CD4-positive, CD25-positive, alpha-beta regulatory T cell (primary cell): ENCODE data around the gene PC. TPM values are rescaled to one million over a fixed set of nuclear protein-coding genes. Genes with fewer than 3 reads are reported as not detected.
"Not testable (repeated sequence)": the region's sequence is repeated elsewhere in the genome, so short reads cannot be mapped to it uniquely, and the experiment has no call there.

Experiments used
- ATAC-seq, 2 donors: fragments of 150-1000 bp; cut with Tn5 transposase; one replicate each; pipeline ENCODE4 v1.10.0; 2021; ENCODE audit warnings: low read depth in 2 of 2, moderate number of reproducible peaks in 2 of 2, moderate library complexity in 1 of 2
- DNase-seq, 3 donors: peaks; one replicate each; pipeline versions ENCODE4 v3.0.0 to v3.0.0-alpha.2; 2012 to 2022; ENCODE audit warnings: mixed read lengths in 1 of 3
- H3K27ac ChIP-seq: one replicate; pipeline ENCODE4 v1.7.0; 2013; ENCODE audit warnings: mild to moderate bottlenecking, low read length; ENCODE audit not compliant: insufficient read depth, poor library complexity, severe bottlenecking
- H3K27me3 ChIP-seq: one replicate; pipeline ENCODE4 v1.7.0; 2013; ENCODE audit warnings: low read length; ENCODE audit not compliant: control insufficient read depth, insufficient read depth
- H3K36me3 ChIP-seq: one replicate; pipeline ENCODE4 v1.7.0; 2013; ENCODE audit warnings: mild to moderate bottlenecking, low read length, moderate library complexity; ENCODE audit not compliant: control insufficient read depth, insufficient read depth
- H3K4me1 ChIP-seq: 2 replicates; pipeline ENCODE4 v1.7.0; 2013; ENCODE audit warnings: mild to moderate bottlenecking, low read length; ENCODE audit not compliant: insufficient read depth, control insufficient read depth, poor library complexity, severe bottlenecking
- H3K4me3 ChIP-seq: one replicate; pipeline ENCODE4 v1.7.0; 2013; ENCODE audit warnings: low read depth, mild to moderate bottlenecking, low read length, moderate library complexity
- H3K9me3 ChIP-seq, 2 experiments: 1 replicate in 1 of 2; 2 replicates in 1 of 2; pipeline ENCODE4 v1.7.0; 2013; ENCODE audit warnings: low read length in 2 of 2, mild to moderate bottlenecking in 1 of 2, moderate library complexity in 1 of 2; ENCODE audit not compliant: control insufficient read depth in 2 of 2
- H3K27ac Mint-ChIP-seq, 3 donors: one replicate each; pipeline ENCODE4 v1.8.0; 2020 to 2022; ENCODE audit warnings: mild to moderate bottlenecking in 3 of 3, mixed read lengths in 3 of 3, moderate library complexity in 2 of 3
- H3K27me3 Mint-ChIP-seq: one replicate; pipeline ENCODE4 v1.8.0; 2022; ENCODE audit warnings: mild to moderate bottlenecking, mixed read lengths
- H3K36me3 Mint-ChIP-seq: one replicate; pipeline ENCODE4 v1.8.0; 2020; ENCODE audit warnings: mixed read lengths
- H3K4me1 Mint-ChIP-seq, 4 donors: one replicate each; pipeline ENCODE4 v1.8.0; 2020 to 2022; ENCODE audit warnings: mixed read lengths in 4 of 4, mild to moderate bottlenecking in 1 of 4
- H3K4me3 Mint-ChIP-seq, 4 donors: one replicate each; pipeline ENCODE4 v1.8.0; 2020 to 2022; ENCODE audit warnings: mild to moderate bottlenecking in 4 of 4, mixed read lengths in 4 of 4, moderate library complexity in 3 of 4
- H3K9me3 Mint-ChIP-seq, 7 donors: one replicate each; pipeline ENCODE4 v1.8.0; 2020 to 2022; ENCODE audit warnings: mixed read lengths in 7 of 7, mild to moderate bottlenecking in 3 of 7, moderate library complexity in 2 of 7
- polyA plus RNA-seq, 4 donors: library from polyadenylated mRNA; unstranded; fragments of 300-500 nt; fragmentation: Illumina TruSeq; gene quantifications; one replicate each; pipeline ENCODE4 v1.2.3, GENCODE V29; 2021
- total RNA-seq: library from RNA; stranded (reverse); gene quantifications from one replicate; pipeline ENCODE4 v1.2.3, GENCODE V29; 2022

PC gene
- total and polyA plus RNA-seq, 5 donors from 2014 or later: 2.0 to 7.4 (median 4.6) TPM

GRCh38 chr11:66999555-66999954 is 41.4 kb upstream of the PC start:
- Mint-ChIP-seq H3K4me1 (no peaks in the 10 kb centered on the region), H3K27me3 (peaks cover 4% of the 10 kb centered on the region)

GRCh38 chr11:66996609-66997273 is 38.6 kb upstream of the PC start:
- H3K9me3 Mint-ChIP-seq: no peaks in the 10 kb centered on the region
- H3K4me1 Mint-ChIP-seq: no peaks in the 10 kb centered on the region
- ATAC-seq (no peak), DNase-seq (no peak)
- no peak overlapping the region for H3K4me3 Mint-ChIP-seq
- H3K27ac ChIP-seq: no peak overlapping the region
- peaks cover 14% of the 10 kb centered on the region for H3K27me3 Mint-ChIP-seq
- no peaks in the 10 kb centered on the region for H3K36me3 Mint-ChIP-seq
- H3K4me3 ChIP-seq: no peak overlapping the region
- H3K36me3 ChIP-seq: no peaks in the 10 kb centered on the region
- H3K9me3 ChIP-seq: no peaks in the 10 kb centered on the region
- no peaks in the 10 kb centered on the region for H3K4me1 ChIP-seq
- no peaks in the 10 kb centered on the region for H3K27me3 ChIP-seq
- H3K27ac Mint-ChIP-seq: no peak overlapping the region

More at GRCh38 chr11:66999555-66999954, 41.4 kb upstream of the PC start:
- Histone ChIP-seq H3K36me3 (no peaks in the 10 kb centered on the region), H3K9me3 (no peaks in the 10 kb centered on the region), H3K4me1 (no peaks in the 10 kb centered on the region), H3K27ac (no peak overlapping the region), H3K27me3 (no peaks in the 10 kb centered on the region), H3K4me3 (no peak overlapping the region)
- no peak overlapping the region for H3K27ac Mint-ChIP-seq
- ATAC-seq: no peak
- DNase-seq: no peak
- H3K36me3 Mint-ChIP-seq: no peaks in the 10 kb centered on the region
- H3K4me3 Mint-ChIP-seq: no peak overlapping the region
- H3K9me3 Mint-ChIP-seq: no peaks in the 10 kb centered on the region

- no peak for DNase-seq
- Mint-ChIP-seq H3K4me1 (no peaks in the 10 kb centered on the region), H3K27me3 (peaks cover 18% of the 10 kb centered on the region), H3K36me3 (no peaks in the 10 kb centered on the region), H3K4me3 (no peak overlapping the region), H3K27ac (no peak overlapping the region), H3K9me3 (no peaks in the 10 kb centered on the region)
- H3K4me1 ChIP-seq: no peaks in the 10 kb centered on the region
- no peaks in the 10 kb centered on the region for H3K36me3 ChIP-seq
- H3K27ac ChIP-seq: no peak overlapping the region
- no peak for ATAC-seq
- H3K9me3 ChIP-seq: no peaks in the 10 kb centered on the region
- H3K27me3 ChIP-seq: no peaks in the 10 kb centered on the region
- no peak overlapping the region for H3K4me3 ChIP-seq
These were observed 33.9 kb upstream of the PC start for GRCh38 chr11:66992041-66992440.

DNA sequence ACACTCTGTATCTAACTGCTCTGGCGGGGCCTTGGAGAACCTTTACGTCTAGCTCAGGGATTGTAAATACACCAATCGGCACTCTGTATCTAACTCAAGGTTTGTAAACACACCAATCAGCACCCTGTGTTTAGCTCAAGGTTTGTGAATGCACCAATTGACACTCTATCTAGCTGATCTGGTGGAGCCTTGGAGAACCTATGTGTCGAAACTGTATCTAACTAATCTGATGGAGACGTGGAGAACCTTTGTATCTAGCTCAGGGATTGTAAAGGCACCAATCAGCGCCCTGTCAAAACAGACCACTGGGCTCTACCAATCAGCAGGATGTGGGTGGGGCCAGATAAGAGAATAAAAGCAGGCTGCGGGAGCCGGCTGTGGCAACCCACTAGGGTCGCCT is 31.2 kb upstream of the PC start:
- H3K4me3 ChIP-seq, H3K4me1 Mint-ChIP-seq, H3K36me3 ChIP-seq, H3K27ac Mint-ChIP-seq, H3K27ac ChIP-seq, H3K4me1 ChIP-seq, H3K4me3 Mint-ChIP-seq, H3K36me3 Mint-ChIP-seq, ATAC-seq, H3K9me3 ChIP-seq, DNase-seq, H3K9me3 Mint-ChIP-seq, H3K27me3 ChIP-seq: not testable (repeated sequence)
- peaks cover 23% of the 10 kb centered on the region for H3K27me3 Mint-ChIP-seq

DNA sequence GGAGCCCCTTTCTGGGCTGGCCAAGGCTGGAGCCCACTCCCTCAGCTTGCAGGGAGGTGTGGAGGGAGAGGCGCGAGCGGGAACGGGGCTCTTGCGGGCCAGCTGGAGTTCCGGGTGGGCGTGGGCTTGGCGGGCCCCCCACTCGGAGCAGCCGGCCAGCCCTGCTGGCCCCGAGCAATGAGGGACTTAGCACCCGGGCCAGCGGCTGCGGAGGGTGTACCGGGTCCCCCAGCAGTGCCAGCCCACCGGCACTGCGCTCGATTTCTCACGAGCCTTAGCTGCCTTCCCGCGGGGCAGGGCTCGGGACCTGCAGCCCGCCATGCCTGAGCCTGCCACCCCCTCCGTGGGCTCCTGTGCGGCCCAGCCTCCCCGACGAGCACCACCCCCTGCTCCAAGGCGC is 30.6 kb upstream of the PC start:
- H3K4me1 Mint-ChIP-seq, H3K9me3 ChIP-seq, H3K9me3 Mint-ChIP-seq, H3K4me3 Mint-ChIP-seq, H3K27me3 ChIP-seq, H3K4me3 ChIP-seq, H3K27ac ChIP-seq, H3K36me3 ChIP-seq, DNase-seq, ATAC-seq, H3K36me3 Mint-ChIP-seq, H3K4me1 ChIP-seq: not testable (repeated sequence)
- H3K27me3 Mint-ChIP-seq: peaks cover 23% of the 10 kb centered on the region
- H3K27ac Mint-ChIP-seq: peak overlapping the region in 1 of 3 donors; percentile 22

DNA sequence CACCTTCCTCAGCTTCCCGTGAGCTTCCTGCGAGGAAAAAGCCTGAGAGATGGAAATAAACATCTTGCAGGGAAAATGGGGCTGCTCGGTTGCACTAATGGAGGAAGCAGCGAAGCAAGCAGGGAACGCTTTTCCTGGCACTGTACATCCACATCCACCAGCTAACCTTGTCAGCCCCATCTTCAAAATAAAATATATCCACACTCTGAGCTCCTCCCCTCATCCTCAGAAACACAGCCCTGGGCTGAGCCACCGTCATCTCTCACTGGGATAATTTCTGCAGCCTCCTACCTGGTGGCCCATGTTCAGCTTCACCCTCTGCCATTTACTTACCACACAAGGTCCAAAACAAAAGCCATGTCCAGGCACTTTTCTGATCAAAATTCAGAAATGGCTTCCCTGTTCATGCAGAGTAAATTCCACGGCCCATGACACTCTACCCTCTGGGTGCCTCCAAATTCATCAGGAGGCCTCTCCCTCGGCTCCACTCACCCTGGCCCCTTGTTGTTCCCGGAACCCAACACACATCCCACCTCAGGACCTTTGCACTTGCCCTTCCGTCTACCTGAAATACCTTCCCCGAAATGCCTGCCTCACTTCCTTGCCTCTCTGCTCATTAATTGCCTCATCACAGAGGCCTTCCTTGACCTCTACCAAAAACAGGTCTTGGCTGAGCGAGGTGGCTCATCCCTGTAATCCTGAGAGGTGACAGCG is 29.9 kb upstream of the PC start:
- Mint-ChIP-seq H3K36me3 (no peaks in the 10 kb centered on the region), H3K27me3 (peaks cover 19% of the 10 kb centered on the region), H3K27ac (peak overlapping the region in 1 of 3 donors; percentile 22), H3K4me3 (no peak overlapping the region), H3K4me1 (peaks cover 0 to 2% (median 0%) of the 10 kb centered on the region in 4 donors), H3K9me3 (no peaks in the 10 kb centered on the region)
- Histone ChIP-seq H3K4me3 (no peak overlapping the region), H3K36me3 (no peaks in the 10 kb centered on the region), H3K27ac (no peak overlapping the region), H3K27me3 (no peaks in the 10 kb centered on the region), H3K9me3 (no peaks in the 10 kb centered on the region), H3K4me1 (no peaks in the 10 kb centered on the region)
- ATAC-seq: no peak
- DNase-seq: no peak

DNA sequence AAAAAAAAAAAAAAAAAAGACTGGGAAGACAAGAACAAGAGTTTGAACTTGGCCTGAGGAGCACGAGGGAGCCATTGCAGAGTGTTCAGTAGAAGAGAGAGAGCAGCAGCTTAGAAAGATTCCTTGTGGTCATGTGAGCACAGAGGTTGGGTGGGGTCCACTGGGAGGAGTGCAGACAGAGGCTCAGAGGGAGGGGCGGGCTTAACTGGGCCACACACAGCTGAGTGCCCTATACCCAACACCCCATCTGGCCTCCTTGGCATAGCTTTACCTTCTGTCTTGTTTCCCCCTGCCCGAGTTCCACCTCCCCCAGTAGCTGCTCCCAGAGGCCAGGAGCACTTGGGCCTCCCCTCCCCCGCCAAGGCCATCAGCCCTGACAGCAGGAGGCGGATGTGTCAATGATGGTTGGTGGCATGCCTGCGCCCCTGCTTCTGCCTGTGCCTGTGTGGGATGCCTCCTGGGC is 29.0 kb upstream of the PC start:
- Mint-ChIP-seq H3K9me3 (no peaks in the 10 kb centered on the region), H3K27ac (no peak overlapping the region), H3K4me3 (no peak overlapping the region), H3K4me1 (peaks cover 0 to 2% (median 0%) of the 10 kb centered on the region in 4 donors), H3K36me3 (no peaks in the 10 kb centered on the region), H3K27me3 (peaks cover 18% of the 10 kb centered on the region)
- no peaks in the 10 kb centered on the region for H3K9me3 ChIP-seq
- no peaks in the 10 kb centered on the region for H3K27me3 ChIP-seq
- H3K36me3 ChIP-seq: no peaks in the 10 kb centered on the region
- H3K27ac ChIP-seq: no peak overlapping the region
- H3K4me3 ChIP-seq: no peak overlapping the region
- no peak for ATAC-seq
- DNase-seq: no peak
- no peaks in the 10 kb centered on the region for H3K4me1 ChIP-seq

GRCh38 chr11:66986178-66986545 is 28.0 kb upstream of the PC start:
- Histone ChIP-seq H3K4me3 (no peak overlapping the region), H3K9me3 (no peaks in the 10 kb centered on the region), H3K4me1 (no peaks in the 10 kb centered on the region), H3K27me3 (no peaks in the 10 kb centered on the region), H3K36me3 (no peaks in the 10 kb centered on the region), H3K27ac (no peak overlapping the region)
- Mint-ChIP-seq H3K27ac (no peak overlapping the region), H3K4me1 (peaks cover 0 to 2% (median 0%) of the 10 kb centered on the region in 4 donors), H3K36me3 (no peaks in the 10 kb centered on the region), H3K9me3 (no peaks in the 10 kb centered on the region), H3K27me3 (peaks cover 11% of the 10 kb centered on the region), H3K4me3 (no peak overlapping the region)
- no peak for DNase-seq
- no peak for ATAC-seq
